Measurements from ENCODE around the gene LGI2.

- TF ChIP-seq POLR2AphosphoS5 (IDR thresholded peaks at IDR 0.05) = no peak
- no peak for TF ChIP-seq CTCF (IDR thresholded peaks at IDR 0.05)
- no peak for TF ChIP-seq POLR2A (IDR thresholded peaks at IDR 0.05)
Observed at GRCh38 chr4:25076625-25077398, 46.1 kb upstream of the LGI2 start.

Measured in breast epithelium (tissue), 3 donors.